DMS114 treated with DMSO at 0.1 percent for 48 hours (cell line): Measurements from ENCODE around the gene TM4SF5.

Source experiments
- DNase-seq: peaks from one replicate; lab custom pipeline; 2025; ENCODE audit not compliant: unreplicated experiment; lab: John Stamatoyannopoulos, UW

Gene TM4SF5, protein sequence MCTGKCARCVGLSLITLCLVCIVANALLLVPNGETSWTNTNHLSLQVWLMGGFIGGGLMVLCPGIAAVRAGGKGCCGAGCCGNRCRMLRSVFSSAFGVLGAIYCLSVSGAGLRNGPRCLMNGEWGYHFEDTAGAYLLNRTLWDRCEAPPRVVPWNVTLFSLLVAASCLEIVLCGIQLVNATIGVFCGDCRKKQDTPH

DNA sequence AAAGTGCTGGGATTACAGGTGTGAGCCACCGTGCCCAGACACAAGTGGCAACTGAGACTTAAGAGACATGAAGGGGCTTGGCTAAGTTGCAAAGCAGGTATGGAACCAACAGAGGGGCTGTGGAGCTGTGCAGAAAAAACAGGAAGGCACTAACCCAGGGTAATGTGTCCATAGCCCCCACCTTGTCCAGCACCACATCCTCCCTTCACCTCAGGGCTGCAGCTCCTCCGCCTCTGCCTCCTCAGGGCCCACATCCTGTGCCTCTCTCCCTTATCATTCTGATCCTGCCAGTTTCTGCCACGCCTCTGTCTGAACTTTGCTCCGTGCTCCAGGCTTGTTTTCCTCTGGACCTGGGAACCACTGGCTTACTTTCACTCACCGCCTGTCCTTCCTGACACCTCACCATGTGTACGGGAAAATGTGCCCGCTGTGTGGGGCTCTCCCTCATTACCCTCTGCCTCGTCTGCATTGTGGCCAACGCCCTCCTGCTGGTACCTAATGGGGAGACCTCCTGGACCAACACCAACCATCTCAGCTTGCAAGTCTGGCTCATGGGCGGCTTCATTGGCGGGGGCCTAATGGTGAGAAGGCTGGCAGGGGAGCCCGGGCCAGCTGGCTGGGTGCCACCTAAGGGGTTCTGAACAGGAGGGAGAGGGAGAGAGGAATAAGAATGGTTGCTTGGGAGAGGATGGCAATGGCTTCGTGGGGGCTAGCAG lies at the start of gene TM4SF5:
TSS of gene TM4SF5 (plus strand) at position 368 of the 716 bp plus-strand sequence. CDS start at position 405, 37 bp downstream.
- no peak for DNase-seq

GRCh38 chr17:4722678-4723240 lies 48.9 kb upstream of the TM4SF5 start:
- DNase-seq = no peak

GRCh38 chr17:4724650-4725049 lies 47.0 kb upstream of the TM4SF5 start:
- DNase-seq = no peak

DNA sequence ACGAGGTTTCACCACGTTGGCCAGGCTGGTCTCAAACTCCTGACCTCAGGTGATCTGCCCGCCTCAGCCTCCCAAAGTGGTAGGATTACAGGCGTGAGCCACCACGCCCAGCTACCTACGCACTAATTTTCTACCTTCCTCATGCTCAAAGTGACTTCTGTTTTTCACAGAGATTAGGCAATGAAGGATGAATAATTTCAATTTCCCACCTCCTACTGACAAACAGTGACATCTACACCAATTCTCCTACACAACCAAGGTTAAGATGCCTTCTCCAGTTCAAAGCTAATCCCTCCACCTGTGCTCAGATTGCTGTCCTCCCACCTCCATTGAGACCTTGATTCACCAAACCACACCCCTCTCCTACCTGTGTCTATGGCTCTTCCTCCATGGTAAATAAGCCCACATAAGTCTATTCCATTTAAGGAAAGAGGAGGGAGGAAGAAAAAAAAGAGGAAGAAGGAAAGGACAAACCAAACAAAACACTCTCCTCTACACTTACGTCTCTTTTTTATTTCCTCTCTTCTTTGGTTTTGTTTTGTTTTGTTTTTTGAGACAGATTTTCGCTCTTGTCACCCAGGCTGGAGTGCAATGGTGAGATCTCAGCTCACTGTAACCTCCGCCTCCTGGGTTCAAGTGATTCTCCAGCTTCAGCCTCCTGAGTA lies 45.9 kb upstream of the TM4SF5 start:
- DNase-seq = no peak

DNA sequence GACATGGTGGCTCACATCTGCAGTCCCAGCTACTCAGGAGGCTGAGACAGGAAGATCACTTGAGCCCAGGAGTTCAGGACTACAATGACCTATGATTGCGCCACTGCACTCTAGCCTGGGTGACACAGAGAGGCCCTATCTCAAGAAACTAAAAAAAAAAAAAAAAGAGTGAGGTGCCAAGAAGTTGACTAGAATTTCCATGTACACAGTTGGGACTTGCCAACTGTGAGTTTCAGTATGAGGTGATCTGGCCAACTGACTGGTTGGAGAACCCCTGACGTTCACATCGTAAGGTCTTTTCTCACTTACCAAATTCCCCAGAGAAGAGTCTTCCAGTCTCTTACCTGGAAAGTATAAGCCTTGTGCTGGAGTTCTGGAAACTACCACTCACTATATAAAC lies 43.6 kb upstream of the TM4SF5 start:
- no peak for DNase-seq

GRCh38 chr17:4733073-4733531 lies 38.6 kb upstream of the TM4SF5 start:
- no peak for DNase-seq

DNA sequence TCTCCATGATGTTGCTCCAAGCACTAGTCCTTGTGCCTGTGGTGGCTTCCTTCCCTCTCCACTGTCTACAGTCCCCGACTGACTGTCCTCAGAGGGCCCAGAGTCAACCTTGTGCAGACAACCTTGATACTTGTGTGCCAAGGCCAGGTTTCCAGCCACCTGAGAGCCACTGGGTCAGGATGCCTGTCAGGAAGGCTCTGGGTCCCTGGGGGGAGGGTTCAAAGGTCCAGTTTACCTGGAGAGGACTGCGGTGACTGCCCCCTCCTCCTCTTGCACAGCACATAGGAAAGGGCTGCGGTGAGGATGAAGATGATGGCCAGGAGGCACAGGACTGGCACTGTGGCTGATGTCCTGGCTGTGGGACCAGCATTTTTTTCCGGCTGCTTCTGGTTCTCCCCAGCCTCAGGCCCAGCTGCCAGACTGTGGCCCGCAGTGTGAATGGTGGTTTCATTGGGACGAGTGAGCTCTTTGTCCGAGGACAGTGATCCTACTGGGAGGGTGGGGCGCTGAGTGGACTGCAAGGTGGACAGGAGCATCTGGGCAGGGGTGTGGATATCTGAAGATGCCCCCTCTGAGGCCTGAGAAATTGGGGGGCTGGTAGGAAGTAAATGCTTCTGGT lies 36.7 kb upstream of the TM4SF5 start:
- no peak for DNase-seq

GRCh38 chr17:4735876-4736651 lies 35.6 kb upstream of the TM4SF5 start:
- no peak for DNase-seq

GRCh38 chr17:4738136-4739121 lies 33.3 kb upstream of the TM4SF5 start:
- DNase-seq = no peak

DNA sequence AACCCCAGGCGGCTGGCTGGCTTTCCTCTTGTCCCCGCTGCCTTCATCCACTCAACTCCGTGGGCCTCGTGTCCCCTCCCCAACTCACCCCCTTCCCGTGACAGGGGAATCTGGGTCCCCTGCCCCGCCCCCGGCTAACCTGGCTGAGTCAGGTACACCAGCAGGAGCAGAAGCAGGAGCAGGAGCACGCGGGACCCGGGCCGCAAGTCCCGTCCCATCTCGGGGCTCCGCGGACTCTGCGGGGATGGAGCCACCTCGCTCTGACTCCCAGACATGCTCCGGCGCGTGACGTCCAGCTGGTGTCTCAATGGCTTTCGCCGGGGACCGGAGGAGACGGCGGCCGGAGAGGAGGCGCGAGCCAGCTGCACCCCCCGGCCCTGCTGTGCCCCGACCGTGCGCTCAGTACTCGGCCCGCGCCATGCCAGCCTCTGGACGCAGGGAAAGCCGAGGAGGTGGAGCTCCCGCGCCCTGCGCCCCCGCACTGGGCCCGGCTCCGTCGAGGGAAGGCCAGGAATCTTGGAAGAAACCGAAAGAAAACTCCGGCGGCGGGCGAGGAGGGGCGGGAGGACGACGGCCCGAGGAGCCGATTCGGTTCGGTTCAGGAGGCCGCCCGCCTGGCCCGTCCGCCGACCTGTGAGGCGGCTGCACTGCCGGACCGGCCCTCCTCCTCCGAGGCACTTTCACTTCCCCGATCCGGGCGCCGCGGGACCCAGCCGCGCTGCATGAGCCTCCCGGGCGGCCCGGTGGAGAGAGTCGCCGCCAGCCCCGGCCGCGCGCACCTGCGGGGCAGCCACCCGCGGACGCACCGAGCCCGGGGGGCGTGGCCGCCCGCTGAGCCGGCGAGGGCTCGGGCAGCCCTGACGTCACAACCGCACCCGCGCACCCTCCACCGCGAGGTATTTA lies 32.3 kb upstream of the TM4SF5 start, which contains the start of the genes CXCL16 and ZMYND15:
TSS of gene CXCL16 (minus strand) at position 807 of the 903 bp plus-strand sequence. CDS start at position 218, 589 bp downstream.
TSS of gene ZMYND15 (plus strand) at position 712 of the 903 bp plus-strand sequence. CDS start 716 bp downstream, outside the sequence.
- DNase-seq = no peak

GRCh38 chr17:4740025-4740351 lies 31.7 kb upstream of the TM4SF5 start:
- DNase-seq = no peak

GRCh38 chr17:4740584-4740983 lies 31.1 kb upstream of the TM4SF5 start:
- DNase-seq = no peak

GRCh38 chr17:4741544-4741943 lies 30.1 kb upstream of the TM4SF5 start:
- no peak for DNase-seq

GRCh38 chr17:4742133-4742532 lies 29.6 kb upstream of the TM4SF5 start:
- no peak for DNase-seq

- DNase-seq = no peak
Measured at GRCh38 chr17:4742629-4743028, 29.1 kb upstream of the TM4SF5 start.

DNA sequence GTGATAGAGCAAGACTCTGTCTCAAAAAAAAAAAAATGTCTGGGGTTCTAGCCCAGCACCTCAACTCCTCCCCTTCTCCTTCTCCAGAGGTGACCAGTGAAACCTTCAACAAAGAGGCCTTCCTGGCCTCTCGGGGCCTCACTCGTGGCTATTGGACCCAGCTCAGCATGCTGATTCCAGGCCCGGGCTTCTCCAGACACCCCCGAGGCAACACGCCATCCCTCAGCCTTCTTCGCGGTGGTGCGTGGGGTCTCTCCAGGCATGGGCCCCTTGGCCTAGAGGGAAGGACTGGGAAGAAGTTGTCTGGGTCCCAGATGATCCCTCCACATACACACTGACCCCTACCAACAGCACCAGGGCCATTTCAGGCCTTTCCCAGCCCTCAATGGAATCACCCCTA lies 28.5 kb upstream of the TM4SF5 start:
- no peak for DNase-seq

GRCh38 chr17:4743898-4744297 lies 27.8 kb upstream of the TM4SF5 start:
- no peak for DNase-seq
